ACC112 (cell line): Measurements from ENCODE around the gene HMGN2.
"Not testable (repeated sequence)": the region's sequence is repeated elsewhere in the genome, so short reads cannot be mapped to it uniquely, and the experiment has no call there.

ENCODE experiments used
- H2AFZ ChIP-seq: fragments of 200-600 bp; sonication (generic); one replicate; pipeline ENCODE4 v1.6.0; 2017; ENCODE audit warnings: antibody characterized with exemption, low read length; ENCODE audit not compliant: unreplicated experiment
- H3K27ac ChIP-seq: fragments of 200-600 bp; sonication (generic); 2 replicates; pipeline ENCODE4 v1.5.1; 2014; ENCODE audit warnings: low read depth, mild to moderate bottlenecking, antibody characterized with exemption, low read length, moderate library complexity
- H3K27me3 ChIP-seq: fragments of 200-600 bp; sonication (generic); 2 replicates; pipeline ENCODE4 v1.6.1; 2014; ENCODE audit warnings: mild to moderate bottlenecking, antibody characterized with exemption, low read length, moderate library complexity, mixed read lengths; ENCODE audit not compliant: insufficient read depth
- H3K36me3 ChIP-seq: fragments of 200-600 bp; sonication (generic); 2 replicates; pipeline ENCODE4 v1.6.1; 2016; ENCODE audit warnings: mild to moderate bottlenecking, antibody characterized with exemption, low read length, moderate library complexity, mixed read lengths; ENCODE audit not compliant: insufficient read depth
- H3K4me1 ChIP-seq: fragments of 200-600 bp; sonication (generic); one replicate; pipeline ENCODE4 v1.6.1; 2016; ENCODE audit warnings: low read length, mixed read lengths; ENCODE audit not compliant: insufficient read depth, unreplicated experiment, control insufficient read depth
- H3K4me3 ChIP-seq: fragments of 200-600 bp; sonication (generic); 2 replicates; pipeline ENCODE4 v1.5.1; 2014; ENCODE audit warnings: mild to moderate bottlenecking, low read depth, low read length
- H3K79me2 ChIP-seq: fragments of 200-600 bp; sonication (generic); one replicate; pipeline ENCODE4 v1.6.0; 2016; ENCODE audit warnings: low read length; ENCODE audit not compliant: control insufficient read depth, unreplicated experiment, insufficient read depth

HMGN2 gene

GRCh38 chr1:26510711-26511110 lies 38.5 kb downstream of the HMGN2 start:
- H3K27ac ChIP-seq, H3K27me3 ChIP-seq, H3K79me2 ChIP-seq, H2AFZ ChIP-seq, H3K4me1 ChIP-seq, H3K36me3 ChIP-seq, H3K4me3 ChIP-seq: not testable (repeated sequence)

GRCh38 chr1:26515836-26516235 lies 43.6 kb downstream of the HMGN2 start:
- not testable (repeated sequence) for H2AFZ ChIP-seq, H3K4me3 ChIP-seq, H3K79me2 ChIP-seq, H3K27ac ChIP-seq, H3K36me3 ChIP-seq, H3K4me1 ChIP-seq, H3K27me3 ChIP-seq

DNA sequence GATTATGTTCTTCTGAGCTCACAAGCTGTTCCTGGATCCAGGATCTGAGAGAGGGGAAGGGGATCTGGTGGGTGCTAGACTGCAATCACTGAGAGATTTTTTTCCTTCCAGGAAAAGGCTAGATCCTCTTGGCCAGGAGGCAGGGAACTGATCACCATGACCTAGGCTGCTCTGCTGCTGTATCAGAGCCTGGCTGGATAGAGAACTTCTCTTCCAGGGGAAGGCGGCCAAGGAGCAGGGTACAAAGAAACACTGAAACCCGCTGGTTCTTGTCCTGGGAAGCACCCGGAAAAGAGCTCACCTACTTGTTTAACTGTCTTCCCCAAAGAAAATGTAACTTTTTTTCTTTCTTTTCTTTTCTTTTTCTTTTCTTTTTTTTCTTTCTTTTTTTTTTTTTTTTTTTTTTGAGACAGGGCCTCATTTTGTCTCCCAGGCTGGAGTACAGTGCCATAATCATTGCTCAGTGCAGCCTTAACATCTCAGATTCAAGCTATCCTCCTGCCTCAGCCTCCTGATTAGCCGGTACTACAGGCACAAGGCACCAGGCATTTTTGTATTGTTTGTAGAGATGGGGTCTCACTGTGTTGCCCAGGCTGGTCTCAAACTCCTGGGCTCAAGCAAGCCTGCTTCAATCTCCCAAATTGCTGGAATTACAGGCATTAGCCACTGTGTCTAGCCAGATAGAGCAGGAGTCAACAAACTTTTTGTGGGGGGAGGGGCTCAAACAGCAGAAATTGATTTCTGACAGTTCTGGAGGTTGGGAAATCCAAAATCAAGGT lies 44.9 kb downstream of the HMGN2 start:
- no peak overlapping the region for H2AFZ ChIP-seq
- H3K79me2 ChIP-seq: no peaks in the 10 kb centered on the region
- H3K4me3 ChIP-seq: no peak overlapping the region
- H3K27ac ChIP-seq: no peak overlapping the region
- H3K36me3 ChIP-seq: no peaks in the 10 kb centered on the region
- H3K27me3 ChIP-seq: no peaks in the 10 kb centered on the region
- no peaks in the 10 kb centered on the region for H3K4me1 ChIP-seq

GRCh38 chr1:26517766-26518049 lies 45.5 kb downstream of the HMGN2 start:
- H3K27ac ChIP-seq: no peak overlapping the region
- H3K4me1 ChIP-seq: no peaks in the 10 kb centered on the region
- no peaks in the 10 kb centered on the region for H3K27me3 ChIP-seq
- no peaks in the 10 kb centered on the region for H3K79me2 ChIP-seq
- H3K36me3 ChIP-seq: no peaks in the 10 kb centered on the region
- no peak overlapping the region for H3K4me3 ChIP-seq
- H2AFZ ChIP-seq: no peak overlapping the region

DNA sequence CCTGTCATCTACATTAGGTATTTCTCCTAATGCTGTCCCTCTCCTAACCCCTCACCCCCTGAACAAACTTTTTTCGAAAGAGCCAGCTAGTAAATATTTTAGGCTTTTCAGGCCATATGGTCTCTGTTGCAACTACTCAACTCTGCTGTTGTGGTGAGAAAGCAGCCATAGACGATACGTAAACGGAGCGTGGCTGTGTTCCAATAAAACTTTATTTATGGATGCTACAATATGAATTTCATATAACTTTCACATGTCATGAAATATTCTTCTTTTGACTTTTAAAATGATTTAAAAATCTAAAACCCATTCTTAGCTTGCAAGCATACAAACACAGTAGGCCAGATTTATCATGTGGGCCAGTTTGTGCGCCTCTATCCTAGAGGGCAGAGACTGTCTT lies 46.1 kb downstream of the HMGN2 start:
- no peak overlapping the region for H3K27ac ChIP-seq
- H2AFZ ChIP-seq: no peak overlapping the region
- H3K79me2 ChIP-seq: no peaks in the 10 kb centered on the region

DNA sequence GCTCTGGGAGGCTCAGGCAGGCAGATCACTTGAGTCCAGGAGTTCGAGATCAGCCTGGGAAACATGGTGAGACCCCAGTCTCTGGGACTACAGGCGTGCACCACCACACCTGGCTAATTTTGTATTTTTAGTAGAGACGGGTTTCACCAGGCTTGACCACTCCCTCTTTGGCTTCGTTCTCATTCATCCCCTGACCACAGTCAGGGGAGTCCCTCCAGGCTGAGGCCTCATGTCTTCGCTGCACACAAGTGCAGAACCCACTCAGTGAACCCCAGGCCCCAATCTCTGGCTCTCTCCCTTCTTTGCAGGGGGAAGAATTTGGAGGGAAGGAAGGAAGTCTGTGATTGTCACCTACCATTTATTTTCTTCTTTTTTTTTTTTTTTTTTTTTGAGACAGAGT lies 48.1 kb downstream of the HMGN2 start:
- Histone ChIP-seq H3K36me3 (no peaks in the 10 kb centered on the region), H3K27me3 (0 out of 2 replicates have a peak, but pooled peaks cover 4% of the 10 kb centered on the region), H3K27ac (no peak overlapping the region), H3K4me3 (no peak overlapping the region), H3K79me2 (no peaks in the 10 kb centered on the region), H3K4me1 (no peaks in the 10 kb centered on the region), H2AFZ (no peak overlapping the region)

More for the DNA sequence above, 46.1 kb downstream of the HMGN2 start:
- no peaks in the 10 kb centered on the region for H3K4me1 ChIP-seq
- H3K36me3 ChIP-seq: no peaks in the 10 kb centered on the region
- no peak overlapping the region for H3K4me3 ChIP-seq
- no peaks in the 10 kb centered on the region for H3K27me3 ChIP-seq

DNA sequence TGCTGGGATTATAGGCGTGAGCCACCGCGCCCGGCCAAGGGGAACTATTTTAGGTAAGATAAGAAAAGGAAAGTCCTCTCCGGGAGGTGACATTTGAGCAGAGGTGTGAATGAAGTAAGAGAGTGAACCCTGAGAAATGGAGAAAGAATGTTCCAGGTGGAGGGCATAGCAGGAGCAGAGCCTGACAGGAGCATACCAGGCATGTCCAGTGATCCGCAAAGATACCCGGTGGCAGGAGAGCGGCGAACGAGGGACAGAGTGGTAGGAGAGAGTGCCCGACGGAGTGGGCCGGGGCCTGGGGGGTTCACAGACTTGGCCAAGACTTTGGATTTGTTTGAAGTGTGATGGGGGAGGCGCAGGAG lies 49.4 kb downstream of the HMGN2 start:
- H3K27me3 ChIP-seq: 0 out of 2 replicates have a peak, but pooled peaks cover 4% of the 10 kb centered on the region
- H3K27ac ChIP-seq: no peak overlapping the region
- H3K79me2 ChIP-seq: no peaks in the 10 kb centered on the region
- H2AFZ ChIP-seq: no peak overlapping the region
- no peaks in the 10 kb centered on the region for H3K4me1 ChIP-seq
- H3K4me3 ChIP-seq: no peak overlapping the region
- no peaks in the 10 kb centered on the region for H3K36me3 ChIP-seq

- Histone ChIP-seq H3K4me3 (no peak overlapping the region), H2AFZ (no peak overlapping the region), H3K36me3 (no peaks in the 10 kb centered on the region), H3K4me1 (no peaks in the 10 kb centered on the region), H3K27ac (no peak overlapping the region), H3K27me3 (0 out of 2 replicates have a peak, but pooled peaks cover 4% of the 10 kb centered on the region), H3K79me2 (no peaks in the 10 kb centered on the region)
Measured at GRCh38 chr1:26522073-26522472, 49.8 kb downstream of the HMGN2 start.

DNA sequence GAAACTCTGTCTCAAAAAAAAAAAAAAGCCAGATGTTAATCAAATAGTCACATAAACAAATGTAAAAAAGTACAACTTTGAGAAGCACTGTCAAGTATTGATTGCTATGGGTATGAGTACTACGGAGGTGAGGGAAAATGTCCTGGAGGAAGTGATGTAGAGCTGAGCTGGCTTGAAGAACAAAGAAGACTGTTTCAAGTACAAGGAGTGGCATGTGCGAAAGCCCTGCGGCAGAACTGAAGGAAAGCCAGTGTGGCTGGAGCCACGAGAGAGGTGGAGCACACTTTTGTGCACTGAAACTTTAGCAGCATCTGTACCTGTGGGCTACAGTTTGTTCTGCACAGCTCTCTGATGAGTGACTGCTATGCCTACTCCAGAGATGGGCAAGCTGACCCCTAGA lies 51.9 kb downstream of the HMGN2 start:
- no peak overlapping the region for H3K4me3 ChIP-seq
- H3K36me3 ChIP-seq: no peaks in the 10 kb centered on the region
- H2AFZ ChIP-seq: no peak overlapping the region
- H3K79me2 ChIP-seq: no peaks in the 10 kb centered on the region
- H3K4me1 ChIP-seq: no peaks in the 10 kb centered on the region
- no peak overlapping the region for H3K27ac ChIP-seq
- 0 out of 2 replicates have a peak, but pooled peaks cover 4% of the 10 kb centered on the region for H3K27me3 ChIP-seq
